GM19193 (cell line): ENCODE measurements around the gene COG1.

ENCODE experiments used
- POLR2A ChIP-seq: IDR thresholded peaks from 4 replicates; pipeline ENCODE4 v1.6.1; 2011; ENCODE audit not compliant: insufficient read depth, insufficient read length; ENCODE audit errors: extremely low read depth

Gene COG1

DNA sequence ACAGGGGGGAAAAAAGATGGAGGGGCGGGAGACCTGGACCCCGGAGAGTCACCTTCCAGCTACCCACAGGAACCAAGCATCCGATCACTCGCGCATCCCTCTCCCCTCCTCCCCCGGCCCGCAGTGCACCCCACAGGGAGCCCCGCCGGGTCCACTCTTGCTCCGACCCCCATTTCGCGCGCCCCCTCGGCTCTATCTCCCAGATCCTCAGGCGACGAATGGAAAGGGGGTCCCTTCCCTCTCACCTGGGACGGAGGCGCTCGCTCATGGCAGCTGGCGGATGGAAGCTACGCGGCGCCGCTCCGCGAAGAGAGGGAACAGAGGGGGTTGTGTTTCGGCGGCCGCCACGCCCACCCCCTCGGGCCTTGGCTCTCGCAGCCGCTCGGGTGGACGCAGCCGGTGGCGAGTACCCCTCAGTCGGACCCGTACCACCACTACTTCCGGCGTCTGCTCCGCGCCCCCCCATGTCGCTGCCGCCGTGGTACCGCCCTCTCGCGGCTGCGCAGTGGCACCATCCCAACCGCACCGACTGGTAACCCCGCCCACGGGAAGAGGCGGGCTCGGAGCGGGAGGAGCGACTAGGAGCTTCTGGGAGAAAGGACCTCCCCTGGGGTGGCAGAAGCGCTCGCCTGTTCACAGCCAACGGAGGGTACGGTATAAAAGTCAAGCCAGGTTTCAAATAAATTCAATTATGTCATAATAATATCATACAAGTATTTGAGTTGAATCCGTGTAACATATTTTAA, 39.2 kb downstream of the COG1 start:
- peak; percentile 74 for TF ChIP-seq POLR2A

DNA sequence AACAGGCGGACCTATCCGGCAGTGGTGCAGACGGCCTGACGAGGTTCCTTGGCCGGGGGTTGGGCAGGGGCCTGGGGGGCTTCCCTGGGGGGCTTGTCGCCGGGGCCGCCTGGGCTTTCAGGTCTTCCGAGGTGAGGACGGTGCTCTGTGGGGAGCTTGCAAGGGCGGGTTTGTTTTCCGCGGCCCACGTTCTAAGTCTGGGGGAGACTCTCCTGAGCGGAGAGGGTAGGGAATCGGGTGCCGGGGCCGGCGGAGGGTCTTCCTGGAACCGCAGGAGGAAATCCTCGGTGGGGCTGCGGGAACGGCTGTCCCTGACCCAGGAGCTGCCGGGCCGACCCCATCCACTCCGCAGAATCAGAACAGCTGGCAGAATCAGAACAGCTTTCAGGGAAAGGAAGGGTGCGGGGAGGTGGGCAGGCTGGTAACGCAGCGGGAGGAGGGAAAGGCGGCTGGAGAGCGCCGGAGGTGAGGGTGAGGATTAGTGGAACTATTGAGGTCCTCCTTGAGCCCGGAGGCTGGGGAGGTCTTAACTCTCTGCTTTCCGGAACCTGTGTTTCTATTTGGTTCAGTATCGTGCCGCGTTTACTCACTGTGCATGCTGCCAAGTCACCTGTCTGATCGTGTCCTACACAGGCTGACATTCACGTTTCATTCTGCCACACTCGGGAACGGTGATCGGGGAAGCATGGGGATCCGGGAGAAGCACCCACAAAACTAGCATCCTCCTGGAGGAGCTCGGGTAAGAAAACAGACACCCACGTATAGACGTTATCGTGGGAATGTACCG, 39.9 kb downstream of the COG1 start:
- TF ChIP-seq POLR2A = no peak

- TF ChIP-seq POLR2A = no peak
Measured at GRCh38 chr17:73234736-73235135, 41.9 kb downstream of the COG1 start.

GRCh38 chr17:73237714-73238113, 44.9 kb downstream of the COG1 start:
- no peak for TF ChIP-seq POLR2A

- no peak for TF ChIP-seq POLR2A
Measured at GRCh38 chr17:73240561-73240960, 47.7 kb downstream of the COG1 start.

- TF ChIP-seq POLR2A = no peak
Measured at GRCh38 chr17:73247726-73248125, 54.9 kb downstream of the COG1 start.

DNA sequence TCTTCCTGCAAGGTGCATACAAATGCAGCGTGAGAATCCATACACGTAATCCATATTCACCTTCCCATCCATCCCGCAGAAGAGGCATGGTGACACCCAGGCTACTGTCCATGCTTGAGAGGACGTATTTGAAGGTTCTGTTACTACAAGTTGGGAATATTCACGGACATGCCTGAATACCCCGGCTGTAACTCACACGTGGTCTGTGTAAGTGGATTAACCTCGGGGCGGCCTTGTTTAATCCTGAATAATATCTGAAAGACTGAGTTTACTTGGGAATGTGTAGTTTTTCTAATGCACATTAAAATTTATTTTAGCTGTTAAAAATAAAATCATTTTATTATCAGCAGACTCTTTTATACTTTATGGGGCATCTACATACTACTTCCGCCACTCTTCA, 55.7 kb downstream of the COG1 start:
- no peak for TF ChIP-seq POLR2A

DNA sequence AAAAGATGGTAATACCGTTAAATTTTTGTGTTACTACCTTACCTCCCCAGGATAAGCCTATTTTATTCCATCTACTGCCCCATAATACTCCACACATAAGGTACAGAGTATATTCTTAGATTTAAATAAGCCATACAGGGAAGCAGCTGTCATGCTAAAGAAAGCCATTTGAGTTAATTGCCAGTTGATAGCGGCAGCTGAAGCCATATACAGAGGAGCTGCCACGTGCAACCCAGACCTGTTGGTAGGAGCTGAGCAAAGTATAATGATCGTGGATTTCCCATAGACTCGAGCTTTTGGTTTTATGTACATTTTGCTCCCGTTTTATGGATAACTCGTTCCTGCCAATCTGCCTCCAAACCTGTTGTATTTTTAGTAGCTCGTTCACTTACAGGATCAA, 56.8 kb downstream of the COG1 start:
- TF ChIP-seq POLR2A = no peak

GRCh38 chr17:73250851-73251640, 58.2 kb downstream of the COG1 start:
- no peak for TF ChIP-seq POLR2A

DNA sequence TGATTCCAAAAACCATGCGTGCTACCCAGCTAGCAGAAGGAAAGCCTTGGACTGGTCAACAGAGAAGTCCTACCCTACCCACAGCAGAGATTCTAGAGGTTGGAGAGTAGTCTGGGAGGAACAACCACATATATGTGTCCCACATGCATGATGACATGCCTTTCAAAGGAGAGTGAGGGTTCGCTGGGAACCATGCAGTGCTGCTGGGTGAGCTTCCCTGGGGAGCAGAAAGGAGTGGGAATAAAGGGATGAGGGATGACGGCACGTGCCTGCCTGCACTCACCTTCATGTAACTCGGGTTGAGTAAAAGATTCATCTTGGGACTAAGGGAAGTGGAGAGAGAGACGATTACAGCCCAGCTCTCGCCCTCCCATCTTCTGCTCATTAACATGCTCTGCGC, 59.0 kb downstream of the COG1 start:
- TF ChIP-seq POLR2A = no peak

DNA sequence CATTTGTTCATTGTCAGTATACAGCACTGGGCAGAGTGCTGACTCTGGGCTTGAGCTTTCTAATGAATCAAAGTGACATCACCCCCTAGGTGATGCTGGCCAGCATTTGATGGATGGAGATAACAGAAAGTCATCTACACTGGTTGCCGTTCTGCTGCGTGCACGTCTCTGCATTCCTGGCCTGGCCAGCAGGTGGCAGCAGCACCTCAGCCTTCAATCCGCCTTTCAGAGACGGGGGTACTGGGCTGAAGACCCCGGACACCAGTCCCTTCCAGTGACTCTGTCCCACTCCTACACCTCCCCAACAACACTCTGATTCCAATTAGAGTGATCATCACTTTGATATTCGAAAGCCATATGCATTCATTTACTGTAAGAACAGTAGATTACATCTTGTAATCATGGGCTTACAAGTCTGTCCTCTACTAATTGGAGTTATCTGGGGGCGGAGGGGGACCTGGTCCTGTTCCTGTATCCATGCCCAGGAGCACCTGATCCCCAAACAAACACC, 62.9 kb downstream of the COG1 start:
- no peak for TF ChIP-seq POLR2A

- no peak for TF ChIP-seq POLR2A
Measured at GRCh38 chr17:73256220-73256619, 63.4 kb downstream of the COG1 start.

GRCh38 chr17:73257516-73257915, 64.7 kb downstream of the COG1 start:
- no peak for TF ChIP-seq POLR2A
